ENCODE results near the gene EIF1.

EIF1 gene

DNA sequence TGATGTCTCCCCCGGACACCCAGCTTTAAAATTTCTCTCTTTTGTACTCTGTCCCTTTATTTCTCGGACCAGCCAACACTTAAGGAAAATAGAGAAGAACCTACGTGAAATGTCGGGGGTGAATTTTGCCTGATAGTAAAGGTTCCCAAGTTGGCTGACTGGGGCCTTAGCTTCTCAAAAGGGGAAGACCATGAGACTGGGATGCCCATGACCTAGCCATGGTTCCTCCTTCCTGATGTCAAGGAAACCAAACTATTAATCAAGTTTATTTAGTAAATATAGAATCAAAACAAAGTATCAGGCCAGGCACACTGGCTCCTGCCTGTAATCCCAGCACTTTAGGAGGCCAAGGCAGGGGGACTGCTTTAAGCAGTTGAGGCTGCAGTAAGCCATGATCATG is 2.4 kb upstream of the EIF1 start:
- Histone ChIP-seq H3K4me3 (ENCODE audit: low read depth, low read length, poor library complexity, severe bottlenecking) (no peak overlapping the region), H3K79me2 (ENCODE audit: insufficient read depth, low read length) (no peaks in the 10 kb centered on the region), H3K4me1 (ENCODE audit: insufficient read depth, low read length, severe bottlenecking) (peaks cover 18% of the 10 kb centered on the region), H2AFZ (ENCODE audit: low read length) (no peak overlapping the region), H3K9me2 (ENCODE audit: low read depth, low read length) (no peaks in the 10 kb centered on the region), H3F3A (ENCODE audit: insufficient read depth, low read length) (peaks cover 3% of the 10 kb centered on the region; the same call in 1 of the 2 replicates), H3K36me3 (ENCODE audit: insufficient read depth, low read length) (peaks cover 20% of the 10 kb centered on the region), H3K9me3 (ENCODE audit: low read length) (no peaks in the 10 kb centered on the region), H3K9ac (ENCODE audit: low read length) (no peak overlapping the region), H3K27ac (ENCODE audit: low read depth, low read length, poor library complexity, severe bottlenecking) (no peak overlapping the region), H3K4me2 (ENCODE audit: low read length) (no peak overlapping the region), H3K27me3 (ENCODE audit: insufficient read depth, low read length) (no peaks in the 10 kb centered on the region), H4K20me1 (ENCODE audit: insufficient read depth, low read length) (no peaks in the 10 kb centered on the region)
- no peak for TF ChIP-seq EZH2 (IDR thresholded peaks at IDR 0.05; ENCODE audit: borderline replicate concordance, low read length)

GRCh38 chr17:41687828-41688640 is 651 bp upstream of the EIF1 start:
- peak overlapping the region; percentile 88 for H3K4me2 ChIP-seq (ENCODE audit: low read length)
- H3K4me1 ChIP-seq (ENCODE audit: insufficient read depth, low read length, severe bottlenecking) = peaks cover 18% of the 10 kb centered on the region
- H3K9ac ChIP-seq (ENCODE audit: low read length) = peak overlapping the region; percentile 77
- no peaks in the 10 kb centered on the region for H3K27me3 ChIP-seq (ENCODE audit: insufficient read depth, low read length)
- H3K9me3 ChIP-seq (ENCODE audit: low read length) = no peaks in the 10 kb centered on the region
- H3K36me3 ChIP-seq (ENCODE audit: insufficient read depth, low read length) = peaks cover 38% of the 10 kb centered on the region
- no peaks in the 10 kb centered on the region for H3K9me2 ChIP-seq (ENCODE audit: low read depth, low read length)
- H3K4me3 ChIP-seq (ENCODE audit: low read depth, low read length, poor library complexity, severe bottlenecking) = peak overlapping the region; percentile 89
- H3K27ac ChIP-seq (ENCODE audit: low read depth, low read length, poor library complexity, severe bottlenecking) = no peak overlapping the region
- H4K20me1 ChIP-seq (ENCODE audit: insufficient read depth, low read length) = no peaks in the 10 kb centered on the region
- peak overlapping the region; percentile 89; the same call in 1 of the 2 replicates for H2AFZ ChIP-seq (ENCODE audit: low read length)
- H3F3A ChIP-seq (ENCODE audit: insufficient read depth, low read length) = peaks cover 18% of the 10 kb centered on the region; the same call in 1 of the 2 replicates
- TF ChIP-seq EZH2 (IDR thresholded peaks at IDR 0.05; ENCODE audit: borderline replicate concordance, low read length) = no peak
- TF ChIP-seq, protein P1, sequence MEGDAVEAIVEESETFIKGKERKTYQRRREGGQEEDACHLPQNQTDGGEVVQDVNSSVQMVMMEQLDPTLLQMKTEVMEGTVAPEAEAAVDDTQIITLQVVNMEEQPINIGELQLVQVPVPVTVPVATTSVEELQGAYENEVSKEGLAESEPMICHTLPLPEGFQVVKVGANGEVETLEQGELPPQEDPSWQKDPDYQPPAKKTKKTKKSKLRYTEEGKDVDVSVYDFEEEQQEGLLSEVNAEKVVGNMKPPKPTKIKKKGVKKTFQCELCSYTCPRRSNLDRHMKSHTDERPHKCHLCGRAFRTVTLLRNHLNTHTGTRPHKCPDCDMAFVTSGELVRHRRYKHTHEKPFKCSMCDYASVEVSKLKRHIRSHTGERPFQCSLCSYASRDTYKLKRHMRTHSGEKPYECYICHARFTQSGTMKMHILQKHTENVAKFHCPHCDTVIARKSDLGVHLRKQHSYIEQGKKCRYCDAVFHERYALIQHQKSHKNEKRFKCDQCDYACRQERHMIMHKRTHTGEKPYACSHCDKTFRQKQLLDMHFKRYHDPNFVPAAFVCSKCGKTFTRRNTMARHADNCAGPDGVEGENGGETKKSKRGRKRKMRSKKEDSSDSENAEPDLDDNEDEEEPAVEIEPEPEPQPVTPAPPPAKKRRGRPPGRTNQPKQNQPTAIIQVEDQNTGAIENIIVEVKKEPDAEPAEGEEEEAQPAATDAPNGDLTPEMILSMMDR (IDR thresholded peaks at IDR 0.05; ENCODE audit: low read length) = peak; percentile 70
- H3K79me2 ChIP-seq (ENCODE audit: insufficient read depth, low read length) = no peaks in the 10 kb centered on the region

GRCh38 chr17:41689497-41690299 is 1.0 kb downstream of the EIF1 start:
- H3K4me3 ChIP-seq (ENCODE audit: low read depth, low read length, poor library complexity, severe bottlenecking) = peak overlapping the region; percentile 89
- H3K27ac ChIP-seq (ENCODE audit: low read depth, low read length, poor library complexity, severe bottlenecking) = peak overlapping the region; percentile 86
- peaks cover 18% of the 10 kb centered on the region for H3K4me1 ChIP-seq (ENCODE audit: insufficient read depth, low read length, severe bottlenecking)
- H3K4me2 ChIP-seq (ENCODE audit: low read length) = peak overlapping the region; percentile 97
- H3K9me2 ChIP-seq (ENCODE audit: low read depth, low read length) = no peaks in the 10 kb centered on the region
- peaks cover 18% of the 10 kb centered on the region; the same call in 1 of the 2 replicates for H3F3A ChIP-seq (ENCODE audit: insufficient read depth, low read length)
- peak overlapping the region; percentile 96 for H3K9ac ChIP-seq (ENCODE audit: low read length)
- TF ChIP-seq EZH2 (IDR thresholded peaks at IDR 0.05; ENCODE audit: borderline replicate concordance, low read length) = no peak
- TF ChIP-seq, protein P1 (IDR thresholded peaks at IDR 0.05; ENCODE audit: low read length) = peak; percentile 85
- no peaks in the 10 kb centered on the region for H3K9me3 ChIP-seq (ENCODE audit: low read length)
- H4K20me1 ChIP-seq (ENCODE audit: insufficient read depth, low read length) = no peaks in the 10 kb centered on the region
- peaks cover 51% of the 10 kb centered on the region for H3K36me3 ChIP-seq (ENCODE audit: insufficient read depth, low read length)
- H3K79me2 ChIP-seq (ENCODE audit: insufficient read depth, low read length) = no peaks in the 10 kb centered on the region
- H2AFZ ChIP-seq (ENCODE audit: low read length) = no peak overlapping the region
- H3K27me3 ChIP-seq (ENCODE audit: insufficient read depth, low read length) = no peaks in the 10 kb centered on the region

All from OCI-LY1 (cell line).